Measurements from ENCODE around the gene SETX.

The SETX gene

DNA sequence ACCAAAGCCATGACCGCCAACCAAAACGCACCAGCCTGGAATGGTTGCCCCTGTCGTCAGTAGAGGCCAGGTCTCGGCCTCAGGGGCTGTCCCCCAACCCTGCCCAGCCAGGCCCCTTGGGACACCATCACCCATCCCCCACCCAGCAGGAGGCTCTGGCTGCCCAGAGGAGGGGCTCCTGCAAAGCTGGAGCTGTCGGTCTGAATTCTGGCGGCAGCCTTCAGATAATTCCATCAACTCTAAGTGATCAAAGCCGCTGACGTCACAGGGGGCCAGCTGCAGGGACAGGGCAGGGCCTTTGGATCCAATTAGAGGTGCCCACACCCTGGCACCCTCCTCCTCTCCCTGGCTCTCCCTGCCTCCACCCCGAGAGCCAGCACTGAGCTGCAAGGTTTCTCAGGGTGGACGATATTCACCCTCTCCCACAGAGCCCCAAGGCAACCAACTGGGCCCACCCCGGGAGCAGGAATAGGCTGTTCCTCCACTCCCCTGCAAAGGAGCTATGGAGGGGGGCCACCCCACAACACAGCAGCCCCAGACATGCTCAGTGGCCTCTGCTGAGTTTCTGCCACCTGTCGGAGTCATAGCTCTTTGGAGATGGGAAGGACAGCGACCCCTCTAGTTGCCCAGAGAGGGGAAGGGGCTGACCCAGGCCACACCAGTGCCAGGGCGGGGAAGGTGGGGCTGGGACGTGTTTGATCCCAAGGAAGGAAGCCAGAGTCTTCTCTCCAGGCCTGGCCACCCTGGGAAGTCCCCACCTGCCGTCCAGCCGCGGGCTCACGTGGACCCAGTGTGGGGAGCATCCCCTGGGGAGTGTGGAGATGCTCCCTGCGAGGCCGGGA, 114.6 kb downstream of the SETX start:
- H3K4me3 ChIP-seq (ENCODE audit: low read depth, low read length) = no peak overlapping the region
- no peak for TF ChIP-seq MYC (IDR thresholded peaks at IDR 0.05; ENCODE audit: low read depth, low read length)
- no peak for TF ChIP-seq MAX (IDR thresholded peaks at IDR 0.05; ENCODE audit: low read depth, low read length)
- TF ChIP-seq POLR2A (IDR thresholded peaks at IDR 0.05; ENCODE audit: extremely low read depth, insufficient read length) = no peak
- TF ChIP-seq, protein P1, sequence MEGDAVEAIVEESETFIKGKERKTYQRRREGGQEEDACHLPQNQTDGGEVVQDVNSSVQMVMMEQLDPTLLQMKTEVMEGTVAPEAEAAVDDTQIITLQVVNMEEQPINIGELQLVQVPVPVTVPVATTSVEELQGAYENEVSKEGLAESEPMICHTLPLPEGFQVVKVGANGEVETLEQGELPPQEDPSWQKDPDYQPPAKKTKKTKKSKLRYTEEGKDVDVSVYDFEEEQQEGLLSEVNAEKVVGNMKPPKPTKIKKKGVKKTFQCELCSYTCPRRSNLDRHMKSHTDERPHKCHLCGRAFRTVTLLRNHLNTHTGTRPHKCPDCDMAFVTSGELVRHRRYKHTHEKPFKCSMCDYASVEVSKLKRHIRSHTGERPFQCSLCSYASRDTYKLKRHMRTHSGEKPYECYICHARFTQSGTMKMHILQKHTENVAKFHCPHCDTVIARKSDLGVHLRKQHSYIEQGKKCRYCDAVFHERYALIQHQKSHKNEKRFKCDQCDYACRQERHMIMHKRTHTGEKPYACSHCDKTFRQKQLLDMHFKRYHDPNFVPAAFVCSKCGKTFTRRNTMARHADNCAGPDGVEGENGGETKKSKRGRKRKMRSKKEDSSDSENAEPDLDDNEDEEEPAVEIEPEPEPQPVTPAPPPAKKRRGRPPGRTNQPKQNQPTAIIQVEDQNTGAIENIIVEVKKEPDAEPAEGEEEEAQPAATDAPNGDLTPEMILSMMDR (IDR thresholded peaks at IDR 0.05; ENCODE audit: low read depth, low read length) = no peak
- DNase-seq (ENCODE audit: low read depth) = no peak

- H3K4me3 ChIP-seq (ENCODE audit: low read depth, low read length) = no peak overlapping the region
- TF ChIP-seq MAX (IDR thresholded peaks at IDR 0.05; ENCODE audit: low read depth, low read length) (no peak), MYC (IDR thresholded peaks at IDR 0.05; ENCODE audit: low read depth, low read length) (no peak), POLR2A (IDR thresholded peaks at IDR 0.05; ENCODE audit: extremely low read depth, insufficient read length) (no peak)
- TF ChIP-seq, protein P1 (IDR thresholded peaks at IDR 0.05; ENCODE audit: low read depth, low read length) = no peak
- peak; percentile 70 for DNase-seq (ENCODE audit: low read depth)
Measured at GRCh38 chr9:132239518-132239917, 115.3 kb downstream of the SETX start.

GRCh38 chr9:132238992-132239391, 115.8 kb downstream of the SETX start:
- H3K4me3 ChIP-seq (ENCODE audit: low read depth, low read length) = no peak overlapping the region
- DNase-seq (ENCODE audit: low read depth) = peak; percentile 69
- TF ChIP-seq POLR2A (IDR thresholded peaks at IDR 0.05; ENCODE audit: extremely low read depth, insufficient read length) = no peak
- TF ChIP-seq, protein P1 (IDR thresholded peaks at IDR 0.05; ENCODE audit: low read depth, low read length) = no peak
- no peak for TF ChIP-seq MYC (IDR thresholded peaks at IDR 0.05; ENCODE audit: low read depth, low read length)
- TF ChIP-seq MAX (IDR thresholded peaks at IDR 0.05; ENCODE audit: low read depth, low read length) = no peak

- no peak overlapping the region for H3K4me3 ChIP-seq (ENCODE audit: low read depth, low read length)
- DNase-seq (ENCODE audit: low read depth) = no peak
- TF ChIP-seq POLR2A (IDR thresholded peaks at IDR 0.05; ENCODE audit: extremely low read depth, insufficient read length) (no peak), MYC (IDR thresholded peaks at IDR 0.05; ENCODE audit: low read depth, low read length) (no peak)
Measured at GRCh38 chr9:132238026-132238972, 116.5 kb downstream of the SETX start.

DNA sequence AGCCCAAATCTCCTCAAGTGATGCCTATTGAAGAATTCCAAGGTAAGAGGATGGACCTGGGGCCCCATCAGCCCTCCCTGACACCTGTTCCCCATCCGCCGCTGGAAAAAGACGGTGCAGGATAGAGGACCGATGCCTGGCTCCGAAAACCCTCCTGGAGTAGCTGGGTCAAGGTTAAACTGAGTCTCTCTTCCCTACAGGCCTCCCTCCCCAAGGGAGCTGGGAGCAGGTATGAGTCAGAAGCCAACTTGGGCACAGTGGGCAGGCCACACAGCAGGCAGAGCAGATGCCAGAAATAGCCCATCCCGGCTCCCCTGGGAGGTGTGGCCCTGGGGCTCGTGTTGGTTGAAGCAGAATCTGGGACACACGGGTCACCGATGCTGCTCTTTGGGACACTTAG, 117.3 kb downstream of the SETX start:
- DNase-seq (ENCODE audit: low read depth) = no peak
- TF ChIP-seq POLR2A (IDR thresholded peaks at IDR 0.05; ENCODE audit: extremely low read depth, insufficient read length) = no peak
- no peak for TF ChIP-seq MAX (IDR thresholded peaks at IDR 0.05; ENCODE audit: low read depth, low read length)
- TF ChIP-seq, protein P1 (IDR thresholded peaks at IDR 0.05; ENCODE audit: low read depth, low read length) = no peak
- no peak for TF ChIP-seq MYC (IDR thresholded peaks at IDR 0.05; ENCODE audit: low read depth, low read length)
- no peak overlapping the region for H3K4me3 ChIP-seq (ENCODE audit: low read depth, low read length)
